Activated B cell treated with CpG ODN at 0.5 μM for 24 hours (primary cell): ENCODE data around the gene ETS1. TPM values are rescaled to one million over a fixed set of nuclear protein-coding genes. Genes with fewer than 3 reads are reported as not detected.

ENCODE experiments used
- ATAC-seq: fragments of 200-7000 bp; cut with Tn5 transposase; one replicate; pipeline ENCODE4 v1.10.0; 2021; ENCODE audit warnings: low read depth, mild to moderate bottlenecking, moderate library complexity
- CTCF ChIA-PET: fragments of 350-600 bp; sonication (Branson Sonifier 250); formaldehyde crosslinking; loops from one replicate; lab custom pipeline; 2021; ENCODE audit warnings: antibody characterized with exemption; lab: Charles Lee
- POLR2A ChIA-PET: fragments of 350-600 bp; sonication (Branson Sonifier 250); formaldehyde crosslinking; loops from one replicate; lab custom pipeline; 2021; ENCODE audit warnings: antibody characterized with exemption; lab: Charles Lee
- DNase-seq: peaks from one replicate; pipeline ENCODE4 v3.0.0; 2022
- H3K27ac Mint-ChIP-seq: one replicate; pipeline ENCODE4 v1.8.0; 2020; ENCODE audit warnings: mixed read lengths
- H3K27me3 Mint-ChIP-seq: one replicate; pipeline ENCODE4 v1.8.0; 2021; ENCODE audit warnings: mixed read lengths
- H3K36me3 Mint-ChIP-seq: one replicate; pipeline ENCODE4 v1.8.0; 2021; ENCODE audit warnings: low read depth, mixed read lengths
- H3K4me1 Mint-ChIP-seq: one replicate; pipeline ENCODE4 v1.8.0; 2021; ENCODE audit warnings: mixed read lengths
- H3K4me3 Mint-ChIP-seq: one replicate; pipeline ENCODE4 v1.8.0; 2020; ENCODE audit warnings: mild to moderate bottlenecking, mixed read lengths
- H3K9me3 Mint-ChIP-seq: one replicate; pipeline ENCODE4 v1.8.0; 2020; ENCODE audit warnings: mixed read lengths
- intact Hi-C: fragments of 100-400 bp; cut with micrococcal nuclease; formaldehyde crosslinking; loops from one replicate; pipeline ENCODE4 v1.15.1; 2024
- total RNA-seq: library from RNA; stranded (reverse); gene quantifications from 2 replicates; pipeline ENCODE4 v1.2.3, GENCODE V29; 2022
- TF ChIP-seq, protein P1 (sequence below): fragments of 200-600 bp; IDR thresholded peaks from one replicate; pipeline ENCODE4 v1.8.0; 2022; ENCODE audit warnings: antibody characterized with exemption, mild to moderate bottlenecking

ETS1 gene
- total RNA-seq, 1 donor from 2014 or later: 301 TPM

DNA sequence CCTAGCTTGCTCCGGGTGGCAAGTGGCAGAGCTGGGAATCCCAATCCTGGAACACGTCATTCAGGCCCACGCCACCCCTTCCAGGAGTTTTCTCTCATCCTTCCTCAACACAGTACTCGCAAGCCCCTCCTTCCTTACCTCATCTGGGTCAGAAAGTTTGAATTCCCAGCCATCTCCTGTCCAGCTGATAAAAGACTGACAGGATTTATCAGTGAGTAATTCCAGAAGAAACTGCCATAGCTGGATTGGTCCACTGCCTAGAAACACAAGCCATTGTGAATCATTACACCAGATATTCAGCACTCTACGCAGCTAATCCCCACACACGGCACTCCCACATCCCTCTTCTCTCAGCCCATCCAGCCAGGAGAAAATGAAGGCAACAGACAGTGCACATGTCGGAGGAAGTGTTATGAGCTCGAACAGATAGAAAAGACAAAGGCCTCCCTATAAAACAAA, 124.0 kb downstream of the ETS1 start:
- no peak for DNase-seq
- no peaks in the 10 kb centered on the region for H3K27me3 Mint-ChIP-seq
- CTCF ChIA-PET: interaction anchor here (1.0 to 1.3 kb wide), 2 partner anchors 167 to 169 kb away, joined by 3 to 5 read pairs; no protein-coding TSS in a partner anchor
- TF ChIP-seq, protein P1, sequence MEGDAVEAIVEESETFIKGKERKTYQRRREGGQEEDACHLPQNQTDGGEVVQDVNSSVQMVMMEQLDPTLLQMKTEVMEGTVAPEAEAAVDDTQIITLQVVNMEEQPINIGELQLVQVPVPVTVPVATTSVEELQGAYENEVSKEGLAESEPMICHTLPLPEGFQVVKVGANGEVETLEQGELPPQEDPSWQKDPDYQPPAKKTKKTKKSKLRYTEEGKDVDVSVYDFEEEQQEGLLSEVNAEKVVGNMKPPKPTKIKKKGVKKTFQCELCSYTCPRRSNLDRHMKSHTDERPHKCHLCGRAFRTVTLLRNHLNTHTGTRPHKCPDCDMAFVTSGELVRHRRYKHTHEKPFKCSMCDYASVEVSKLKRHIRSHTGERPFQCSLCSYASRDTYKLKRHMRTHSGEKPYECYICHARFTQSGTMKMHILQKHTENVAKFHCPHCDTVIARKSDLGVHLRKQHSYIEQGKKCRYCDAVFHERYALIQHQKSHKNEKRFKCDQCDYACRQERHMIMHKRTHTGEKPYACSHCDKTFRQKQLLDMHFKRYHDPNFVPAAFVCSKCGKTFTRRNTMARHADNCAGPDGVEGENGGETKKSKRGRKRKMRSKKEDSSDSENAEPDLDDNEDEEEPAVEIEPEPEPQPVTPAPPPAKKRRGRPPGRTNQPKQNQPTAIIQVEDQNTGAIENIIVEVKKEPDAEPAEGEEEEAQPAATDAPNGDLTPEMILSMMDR: no peak
- H3K36me3 Mint-ChIP-seq: peaks cover 97% of the 10 kb centered on the region
- ATAC-seq: no peak
- intact Hi-C loops: no loop called here
- POLR2A ChIA-PET: interaction anchor here (1.0 to 1.4 kb wide), 3 partner anchors 8 to 65 kb away, joined by 3 to 6 read pairs (median 5); no protein-coding TSS in a partner anchor
- H3K9me3 Mint-ChIP-seq: no peaks in the 10 kb centered on the region
- H3K4me3 Mint-ChIP-seq: no peak overlapping the region
- peak overlapping the region; percentile 89 for H3K27ac Mint-ChIP-seq
- peaks cover 71% of the 10 kb centered on the region for H3K4me1 Mint-ChIP-seq

DNA sequence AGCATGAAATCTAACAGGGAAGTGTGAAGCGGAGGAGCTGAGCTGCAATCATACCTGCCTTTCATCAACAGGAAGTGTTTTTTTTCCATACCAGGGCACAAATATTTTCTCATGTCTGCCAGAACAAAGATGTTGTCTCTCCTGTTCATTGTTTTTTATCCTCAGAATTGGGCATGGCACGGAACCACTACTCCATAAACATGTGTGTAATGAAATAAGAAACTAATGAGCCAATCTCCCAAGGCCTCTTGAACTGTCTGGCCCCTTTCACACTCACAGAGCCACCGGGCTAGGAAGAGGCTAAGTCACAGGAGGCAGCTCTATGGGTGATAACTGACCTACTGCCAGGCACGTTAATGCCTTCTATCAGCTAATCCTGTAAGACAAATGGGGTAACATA, 124.4 kb downstream of the ETS1 start:
- ChIA-PET POLR2A (interaction anchor here (1.0 to 1.4 kb wide), 4 partner anchors 8 to 64 kb away, joined by 3 to 6 read pairs (median 5); no protein-coding TSS in a partner anchor), CTCF (interaction anchor here (1.0 to 1.3 kb wide), 2 partner anchors 168 to 169 kb away, joined by 3 to 5 read pairs; no protein-coding TSS in a partner anchor)
- H3K9me3 Mint-ChIP-seq: no peaks in the 10 kb centered on the region
- H3K27ac Mint-ChIP-seq: peak overlapping the region; percentile 89
- peak overlapping the region; percentile 8 for H3K4me3 Mint-ChIP-seq
- H3K4me1 Mint-ChIP-seq: peaks cover 66% of the 10 kb centered on the region
- TF ChIP-seq, protein P1: no peak
- ATAC-seq: no peak
- intact Hi-C loops: no loop called here
- DNase-seq: no peak
- peaks cover 98% of the 10 kb centered on the region for H3K36me3 Mint-ChIP-seq
- H3K27me3 Mint-ChIP-seq: no peaks in the 10 kb centered on the region

DNA sequence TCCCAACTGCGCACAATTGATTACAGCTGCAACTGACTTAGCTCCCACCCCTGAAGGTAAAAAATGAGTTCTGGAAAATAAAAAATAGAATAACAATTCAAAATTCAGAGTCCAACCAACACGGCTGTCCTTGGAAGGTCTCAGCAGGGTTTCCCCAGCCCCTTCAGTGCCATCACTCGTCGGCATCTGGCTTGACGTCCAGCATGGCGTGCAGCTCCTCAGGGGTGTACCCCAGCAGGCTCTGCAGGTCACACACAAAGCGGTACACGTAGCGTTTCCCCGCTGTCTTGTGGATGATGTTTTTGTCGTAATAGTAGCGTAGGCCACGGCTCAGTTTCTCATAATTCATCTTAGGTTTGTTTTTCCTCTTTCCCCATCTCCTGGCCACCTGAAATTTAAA, 125.2 kb downstream of the ETS1 start:
- POLR2A ChIA-PET: interaction anchor here (1.3 to 1.4 kb wide), 2 partner anchors 20 to 58 kb away, joined by 5 read pairs; no protein-coding TSS in a partner anchor
- no peak for DNase-seq
- Mint-ChIP-seq H3K36me3 (peaks cover 98% of the 10 kb centered on the region), H3K27ac (peak overlapping the region; percentile 89), H3K4me3 (no peak overlapping the region), H3K4me1 (peaks cover 61% of the 10 kb centered on the region), H3K27me3 (no peaks in the 10 kb centered on the region), H3K9me3 (no peaks in the 10 kb centered on the region)
- TF ChIP-seq, protein P1: no peak
- CTCF ChIA-PET: interaction anchor here (1.3 kb wide), 1 partner anchor 168 kb away, joined by 5 read pairs; no protein-coding TSS in a partner anchor
- intact Hi-C loops: no loop called here
- no peak for ATAC-seq

DNA sequence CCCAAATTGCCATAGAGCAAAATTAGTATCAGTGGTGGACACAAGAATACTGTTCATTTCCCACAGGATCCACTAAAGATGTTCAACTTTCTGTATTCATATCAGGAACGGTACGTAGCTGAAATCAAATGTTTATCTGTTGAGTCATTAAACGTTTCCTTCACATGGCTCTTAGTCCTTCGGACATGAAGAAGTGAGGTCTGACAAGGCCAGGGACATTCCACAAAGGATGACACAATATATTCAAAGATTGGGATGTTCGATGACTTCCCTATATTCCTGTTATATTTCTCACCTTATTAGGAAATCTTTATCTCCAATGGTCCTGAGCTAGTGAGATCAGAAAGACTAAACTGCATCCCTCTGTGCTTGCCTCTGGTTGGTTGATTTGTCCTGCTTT, 129.0 kb downstream of the ETS1 start:
- Mint-ChIP-seq H3K9me3 (no peaks in the 10 kb centered on the region), H3K4me1 (peaks cover 46% of the 10 kb centered on the region), H3K27ac (peak overlapping the region; percentile 12), H3K27me3 (no peaks in the 10 kb centered on the region), H3K4me3 (no peak overlapping the region), H3K36me3 (peaks cover 85% of the 10 kb centered on the region)
- ChIA-PET POLR2A (interaction anchor here (0.6 to 1.4 kb wide), 3 partner anchors 13 to 134 kb away, joined by 3 read pairs; no protein-coding TSS in a partner anchor), CTCF (interaction anchor here (1.2 kb wide), 1 partner anchor 13 kb away, joined by 4 read pairs; no protein-coding TSS in a partner anchor)
- ATAC-seq (no peak), DNase-seq (no peak)
- TF ChIP-seq, protein P1: no peak
- intact Hi-C loops: no loop called here

DNA sequence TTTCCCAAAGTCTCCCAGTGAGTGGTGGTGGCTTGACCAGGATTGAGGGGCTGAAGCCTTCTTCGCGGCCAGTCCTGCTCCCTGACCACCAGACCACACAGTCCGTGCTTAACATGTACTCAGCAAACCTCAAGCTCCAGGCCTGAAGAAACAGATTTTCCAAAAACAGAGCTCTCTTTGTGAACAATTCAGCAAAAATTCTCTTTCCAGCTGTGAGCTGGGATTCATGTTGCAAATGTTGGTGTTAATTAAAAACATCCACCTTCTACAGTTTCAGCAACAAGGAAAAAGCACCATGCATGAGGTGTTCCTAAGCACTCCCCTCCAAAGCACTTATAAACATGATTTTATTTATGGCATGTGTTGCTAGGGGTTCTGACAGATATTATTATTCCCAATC, 129.5 kb downstream of the ETS1 start:
- peak overlapping the region; percentile 66 for H3K27ac Mint-ChIP-seq

More for the DNA sequence above, 129.5 kb downstream of the ETS1 start:
- TF ChIP-seq, protein P1: no peak
- DNase-seq: no peak
- Mint-ChIP-seq H3K36me3 (peaks cover 81% of the 10 kb centered on the region), H3K9me3 (no peaks in the 10 kb centered on the region), H3K4me3 (no peak overlapping the region), H3K27me3 (no peaks in the 10 kb centered on the region), H3K4me1 (peaks cover 45% of the 10 kb centered on the region)
- ChIA-PET CTCF (interaction anchor here (1.2 to 1.4 kb wide), 2 partner anchors 14 to 167 kb away, joined by 3 to 4 read pairs; no protein-coding TSS in a partner anchor), POLR2A (interaction anchor here (0.6 to 1.5 kb wide), 4 partner anchors 10 to 236 kb away, joined by 3 to 6 read pairs (median 3); partner anchors contain the start of gene FLI1)
- ATAC-seq: no peak
- intact Hi-C loops: no loop called here
